K562 (cell line): Measurements from ENCODE around the gene BCL2L13. TPM values are rescaled to one million over a fixed set of nuclear protein-coding genes. Genes with fewer than 3 reads are reported as not detected.
A peak's percentile ranks its signal among the peaks of the same experiment; 100 is the strongest.

Source experiments
- BCLAF1 ChIP-seq, 2 experiments: fragments of 450-650 bp in 1 of 2; IDR thresholded peaks; 2 replicates each; pipeline ENCODE4 v1.6.1; 2011 to 2017; ENCODE audit warnings: low read depth in 2 of 2, antibody characterized with exemption in 1 of 2, borderline replicate concordance in 1 of 2, low read length in 1 of 2, mild to moderate bottlenecking in 1 of 2, mixed read lengths in 1 of 2; ENCODE audit not compliant: control insufficient read depth in 1 of 2
- DLX4 ChIP-seq: fragments of 250-450 bp; sonication (Bioruptor Pico); IDR thresholded peaks from 2 replicates; pipeline ENCODE4 v1.6.1; 2021; ENCODE audit warnings: mild to moderate bottlenecking
- EWSR1 ChIP-seq: fragments of 450-650 bp; IDR thresholded peaks from 2 replicates; pipeline ENCODE4 v1.6.1; 2018; ENCODE audit warnings: borderline replicate concordance, mild to moderate bottlenecking, low read depth, moderate library complexity; ENCODE audit not compliant: partially characterized antibody
- GATAD2A ChIP-seq: fragments of 450-650 bp; IDR thresholded peaks from 2 replicates; pipeline ENCODE4 v1.6.1; 2017
- HMG20B ChIP-seq: fragments of 250-450 bp; sonication (Bioruptor Pico); IDR thresholded peaks from 2 replicates; pipeline ENCODE4 v1.5.0; 2021; ENCODE audit warnings: mild to moderate bottlenecking
- IFI16 ChIP-seq: fragments of 250-450 bp; sonication (Bioruptor Pico); IDR thresholded peaks from 2 replicates; pipeline ENCODE4 v2.1.2; 2022; ENCODE audit warnings: mild to moderate bottlenecking, inconsistent platforms
- IRF9 ChIP-seq: fragments of 450-650 bp; IDR thresholded peaks from 2 replicates; pipeline ENCODE4 v1.6.1; 2016; ENCODE audit warnings: missing biosample characterization, missing genetic modification characterization
- MTA3 ChIP-seq: fragments of 450-650 bp; formaldehyde crosslinking; IDR thresholded peaks from 2 replicates; pipeline ENCODE4 v1.6.1; 2017; ENCODE audit warnings: mild to moderate bottlenecking, borderline replicate concordance
- RFX5 ChIP-seq: IDR thresholded peaks from 2 replicates; pipeline ENCODE4 v1.6.1; 2011; ENCODE audit warnings: low read depth, mild to moderate bottlenecking, improper control_type of control experiment, low read length
- TBL1XR1 ChIP-seq, 2 experiments: IDR thresholded peaks; 2 replicates each; pipeline ENCODE4 v1.6.1; 2012; ENCODE audit warnings: improper control_type of control experiment in 2 of 2, low read length in 2 of 2, mild to moderate bottlenecking in 1 of 2
- ZNF224 ChIP-seq: sonication (generic); formaldehyde crosslinking; IDR thresholded peaks from 2 replicates; pipeline ENCODE4 v1.8.0; 2022; ENCODE audit warnings: mild to moderate bottlenecking, missing genetic modification reagents
- ZNF507 ChIP-seq: conservative IDR thresholded peaks from 2 replicates; pipeline ENCODE4 v1.6.1; 2017; ENCODE audit warnings: missing genetic modification characterization, missing compliant biosample characterization
- polyA plus RNA-seq, 8 experiments: library from polyadenylated mRNA; depleted of rRNA in 4 of 8; stranded (reverse) in 5 of 8; unstranded in 3 of 8; fragments of >200 nt; fragmentation: Nextera tagmentation in 2 of 8; fragmentation: Illumina TruSeq in 1 of 8; extraction: Ambion mirVana in 2 of 8; extraction: Trizol in 1 of 8; gene quantifications; 2 replicates each; pipeline versions ENCODE4 v1.2.1 to v1.2.3, GENCODE V29; 2011 to 2014; ENCODE audit warnings: inconsistent platforms in 1 of 8, missing spikeins in 1 of 8
- total RNA-seq, 7 experiments: library from RNA; depleted of rRNA in 6 of 7; stranded (reverse); fragments of >200 nt in 6 of 7; fragmentation: Illumina TruSeq in 2 of 7; extraction: Trizol in 2 of 7; gene quantifications; 2 replicates each; pipeline versions ENCODE4 v1.2.1 to v1.2.3, GENCODE V29; 2011 to 2021; ENCODE audit warnings: low replicate concordance in 1 of 7
- TF ChIP-seq, protein P1 (sequence below): fragments of 200-800 bp; sonication (Bioruptor generic); IDR thresholded peaks from 2 replicates; pipeline ENCODE4 v1.6.1; 2017; ENCODE audit warnings: missing genetic modification characterization, missing compliant biosample characterization
- TF ChIP-seq, protein P2 (sequence below): sonication (generic); formaldehyde crosslinking; IDR thresholded peaks from 2 replicates; pipeline ENCODE4 v1.8.1; 2023; ENCODE audit warnings: missing genetic modification reagents, mild to moderate bottlenecking, borderline replicate concordance

BCL2L13 gene
- total and polyA plus RNA-seq, 9 of the 15 experiments (the other 6 are each of a cell fraction or from before 2014, with no cell fraction given): 41.5 to 63.4 (median 56.5) TPM

GRCh38 chr22:17638432-17639246 is at the start of gene BCL2L13 (continued):
- TF ChIP-seq IRF9 (tag) (no peak), GATAD2A (peak; percentile 17; the same call in 1 of the 2 replicates), ZNF224 (CRISPR knock-in tag) (peak; percentile 74; the same call in 1 of the 2 replicates), IFI16 (CRISPR knock-in tag) (no peak), RFX5 (no peak), HMG20B (CRISPR knock-in tag) (no peak), EWSR1 (no peak), DLX4 (no peak), ZNF507 (tag) (no peak), BCLAF1 (IDR thresholded peaks at IDR 0.05; ENCODE audit: borderline replicate concordance in 1 of 2, control insufficient read depth in 1 of 2, low read depth in 2 of 2, low read length in 1 of 2) (no peak), MTA3 (peak; percentile 92), TBL1XR1 (IDR thresholded peaks at IDR 0.05; ENCODE audit: low read length in 2 of 2) (peak in 1 of 2 experiments; percentile 52; a peak in 1 of 4 replicates)
- TF ChIP-seq, protein P1, sequence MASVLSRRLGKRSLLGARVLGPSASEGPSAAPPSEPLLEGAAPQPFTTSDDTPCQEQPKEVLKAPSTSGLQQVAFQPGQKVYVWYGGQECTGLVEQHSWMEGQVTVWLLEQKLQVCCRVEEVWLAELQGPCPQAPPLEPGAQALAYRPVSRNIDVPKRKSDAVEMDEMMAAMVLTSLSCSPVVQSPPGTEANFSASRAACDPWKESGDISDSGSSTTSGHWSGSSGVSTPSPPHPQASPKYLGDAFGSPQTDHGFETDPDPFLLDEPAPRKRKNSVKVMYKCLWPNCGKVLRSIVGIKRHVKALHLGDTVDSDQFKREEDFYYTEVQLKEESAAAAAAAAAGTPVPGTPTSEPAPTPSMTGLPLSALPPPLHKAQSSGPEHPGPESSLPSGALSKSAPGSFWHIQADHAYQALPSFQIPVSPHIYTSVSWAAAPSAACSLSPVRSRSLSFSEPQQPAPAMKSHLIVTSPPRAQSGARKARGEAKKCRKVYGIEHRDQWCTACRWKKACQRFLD (CRISPR knock-in tag): peak; percentile 52; the same call in 1 of the 2 replicates
- TF ChIP-seq, protein P2, sequence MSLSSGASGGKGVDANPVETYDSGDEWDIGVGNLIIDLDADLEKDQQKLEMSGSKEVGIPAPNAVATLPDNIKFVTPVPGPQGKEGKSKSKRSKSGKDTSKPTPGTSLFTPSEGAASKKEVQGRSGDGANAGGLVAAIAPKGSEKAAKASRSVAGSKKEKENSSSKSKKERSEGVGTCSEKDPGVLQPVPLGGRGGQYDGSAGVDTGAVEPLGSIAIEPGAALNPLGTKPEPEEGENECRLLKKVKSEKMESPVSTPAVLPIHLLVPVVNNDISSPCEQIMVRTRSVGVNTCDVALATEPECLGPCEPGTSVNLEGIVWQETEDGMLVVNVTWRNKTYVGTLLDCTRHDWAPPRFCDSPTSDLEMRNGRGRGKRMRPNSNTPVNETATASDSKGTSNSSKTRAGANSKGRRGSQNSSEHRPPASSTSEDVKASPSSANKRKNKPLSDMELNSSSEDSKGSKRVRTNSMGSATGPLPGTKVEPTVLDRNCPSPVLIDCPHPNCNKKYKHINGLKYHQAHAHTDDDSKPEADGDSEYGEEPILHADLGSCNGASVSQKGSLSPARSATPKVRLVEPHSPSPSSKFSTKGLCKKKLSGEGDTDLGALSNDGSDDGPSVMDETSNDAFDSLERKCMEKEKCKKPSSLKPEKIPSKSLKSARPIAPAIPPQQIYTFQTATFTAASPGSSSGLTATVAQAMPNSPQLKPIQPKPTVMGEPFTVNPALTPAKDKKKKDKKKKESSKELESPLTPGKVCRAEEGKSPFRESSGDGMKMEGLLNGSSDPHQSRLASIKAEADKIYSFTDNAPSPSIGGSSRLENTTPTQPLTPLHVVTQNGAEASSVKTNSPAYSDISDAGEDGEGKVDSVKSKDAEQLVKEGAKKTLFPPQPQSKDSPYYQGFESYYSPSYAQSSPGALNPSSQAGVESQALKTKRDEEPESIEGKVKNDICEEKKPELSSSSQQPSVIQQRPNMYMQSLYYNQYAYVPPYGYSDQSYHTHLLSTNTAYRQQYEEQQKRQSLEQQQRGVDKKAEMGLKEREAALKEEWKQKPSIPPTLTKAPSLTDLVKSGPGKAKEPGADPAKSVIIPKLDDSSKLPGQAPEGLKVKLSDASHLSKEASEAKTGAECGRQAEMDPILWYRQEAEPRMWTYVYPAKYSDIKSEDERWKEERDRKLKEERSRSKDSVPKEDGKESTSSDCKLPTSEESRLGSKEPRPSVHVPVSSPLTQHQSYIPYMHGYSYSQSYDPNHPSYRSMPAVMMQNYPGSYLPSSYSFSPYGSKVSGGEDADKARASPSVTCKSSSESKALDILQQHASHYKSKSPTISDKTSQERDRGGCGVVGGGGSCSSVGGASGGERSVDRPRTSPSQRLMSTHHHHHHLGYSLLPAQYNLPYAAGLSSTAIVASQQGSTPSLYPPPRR: 0 out of 2 replicates have a peak, but pooled peaks have one; percentile 77
